K562 (cell line): ENCODE results near the gene CAMK2A. TPM values are rescaled to one million over a fixed set of nuclear protein-coding genes. Genes with fewer than 3 reads are reported as not detected.

ENCODE experiments used
- RBM15 ChIP-seq: fragments of 200-400 bp; formaldehyde crosslinking; IDR thresholded peaks from 2 replicates; pipeline ENCODE4 v1.6.1; 2018; ENCODE audit warnings: mild to moderate bottlenecking, low read length, moderate library complexity; ENCODE audit not compliant: insufficient read depth
- polyA plus RNA-seq, 8 experiments: library from polyadenylated mRNA; depleted of rRNA in 4 of 8; stranded (reverse) in 5 of 8; unstranded in 3 of 8; fragments of >200 nt; fragmentation: Nextera tagmentation in 2 of 8; fragmentation: Illumina TruSeq in 1 of 8; extraction: Ambion mirVana in 2 of 8; extraction: Trizol in 1 of 8; gene quantifications; 2 replicates each; pipeline versions ENCODE4 v1.2.1 to v1.2.3, GENCODE V29; 2011 to 2014; ENCODE audit warnings: inconsistent platforms in 1 of 8, missing spikeins in 1 of 8
- total RNA-seq, 7 experiments: library from RNA; depleted of rRNA in 6 of 7; stranded (reverse); fragments of >200 nt in 6 of 7; fragmentation: Illumina TruSeq in 2 of 7; extraction: Trizol in 2 of 7; gene quantifications; 2 replicates each; pipeline versions ENCODE4 v1.2.1 to v1.2.3, GENCODE V29; 2011 to 2021; ENCODE audit warnings: low replicate concordance in 1 of 7
- TF ChIP-seq, protein P1 (sequence below): fragments of 450-650 bp; IDR thresholded peaks from 2 replicates; pipeline ENCODE4 v1.6.1; 2016; ENCODE audit warnings: mild to moderate bottlenecking, moderate library complexity

CAMK2A gene
- total and polyA plus RNA-seq, 9 of the 15 experiments (the other 6 are each of a cell fraction or from before 2014, with no cell fraction given): 0.01 to 0.18 (median 0.04) TPM; not detected in 6

GRCh38 chr5:150190503-150190979 lies 99.0 kb downstream of the CAMK2A start (continued):
- TF ChIP-seq, protein P1, sequence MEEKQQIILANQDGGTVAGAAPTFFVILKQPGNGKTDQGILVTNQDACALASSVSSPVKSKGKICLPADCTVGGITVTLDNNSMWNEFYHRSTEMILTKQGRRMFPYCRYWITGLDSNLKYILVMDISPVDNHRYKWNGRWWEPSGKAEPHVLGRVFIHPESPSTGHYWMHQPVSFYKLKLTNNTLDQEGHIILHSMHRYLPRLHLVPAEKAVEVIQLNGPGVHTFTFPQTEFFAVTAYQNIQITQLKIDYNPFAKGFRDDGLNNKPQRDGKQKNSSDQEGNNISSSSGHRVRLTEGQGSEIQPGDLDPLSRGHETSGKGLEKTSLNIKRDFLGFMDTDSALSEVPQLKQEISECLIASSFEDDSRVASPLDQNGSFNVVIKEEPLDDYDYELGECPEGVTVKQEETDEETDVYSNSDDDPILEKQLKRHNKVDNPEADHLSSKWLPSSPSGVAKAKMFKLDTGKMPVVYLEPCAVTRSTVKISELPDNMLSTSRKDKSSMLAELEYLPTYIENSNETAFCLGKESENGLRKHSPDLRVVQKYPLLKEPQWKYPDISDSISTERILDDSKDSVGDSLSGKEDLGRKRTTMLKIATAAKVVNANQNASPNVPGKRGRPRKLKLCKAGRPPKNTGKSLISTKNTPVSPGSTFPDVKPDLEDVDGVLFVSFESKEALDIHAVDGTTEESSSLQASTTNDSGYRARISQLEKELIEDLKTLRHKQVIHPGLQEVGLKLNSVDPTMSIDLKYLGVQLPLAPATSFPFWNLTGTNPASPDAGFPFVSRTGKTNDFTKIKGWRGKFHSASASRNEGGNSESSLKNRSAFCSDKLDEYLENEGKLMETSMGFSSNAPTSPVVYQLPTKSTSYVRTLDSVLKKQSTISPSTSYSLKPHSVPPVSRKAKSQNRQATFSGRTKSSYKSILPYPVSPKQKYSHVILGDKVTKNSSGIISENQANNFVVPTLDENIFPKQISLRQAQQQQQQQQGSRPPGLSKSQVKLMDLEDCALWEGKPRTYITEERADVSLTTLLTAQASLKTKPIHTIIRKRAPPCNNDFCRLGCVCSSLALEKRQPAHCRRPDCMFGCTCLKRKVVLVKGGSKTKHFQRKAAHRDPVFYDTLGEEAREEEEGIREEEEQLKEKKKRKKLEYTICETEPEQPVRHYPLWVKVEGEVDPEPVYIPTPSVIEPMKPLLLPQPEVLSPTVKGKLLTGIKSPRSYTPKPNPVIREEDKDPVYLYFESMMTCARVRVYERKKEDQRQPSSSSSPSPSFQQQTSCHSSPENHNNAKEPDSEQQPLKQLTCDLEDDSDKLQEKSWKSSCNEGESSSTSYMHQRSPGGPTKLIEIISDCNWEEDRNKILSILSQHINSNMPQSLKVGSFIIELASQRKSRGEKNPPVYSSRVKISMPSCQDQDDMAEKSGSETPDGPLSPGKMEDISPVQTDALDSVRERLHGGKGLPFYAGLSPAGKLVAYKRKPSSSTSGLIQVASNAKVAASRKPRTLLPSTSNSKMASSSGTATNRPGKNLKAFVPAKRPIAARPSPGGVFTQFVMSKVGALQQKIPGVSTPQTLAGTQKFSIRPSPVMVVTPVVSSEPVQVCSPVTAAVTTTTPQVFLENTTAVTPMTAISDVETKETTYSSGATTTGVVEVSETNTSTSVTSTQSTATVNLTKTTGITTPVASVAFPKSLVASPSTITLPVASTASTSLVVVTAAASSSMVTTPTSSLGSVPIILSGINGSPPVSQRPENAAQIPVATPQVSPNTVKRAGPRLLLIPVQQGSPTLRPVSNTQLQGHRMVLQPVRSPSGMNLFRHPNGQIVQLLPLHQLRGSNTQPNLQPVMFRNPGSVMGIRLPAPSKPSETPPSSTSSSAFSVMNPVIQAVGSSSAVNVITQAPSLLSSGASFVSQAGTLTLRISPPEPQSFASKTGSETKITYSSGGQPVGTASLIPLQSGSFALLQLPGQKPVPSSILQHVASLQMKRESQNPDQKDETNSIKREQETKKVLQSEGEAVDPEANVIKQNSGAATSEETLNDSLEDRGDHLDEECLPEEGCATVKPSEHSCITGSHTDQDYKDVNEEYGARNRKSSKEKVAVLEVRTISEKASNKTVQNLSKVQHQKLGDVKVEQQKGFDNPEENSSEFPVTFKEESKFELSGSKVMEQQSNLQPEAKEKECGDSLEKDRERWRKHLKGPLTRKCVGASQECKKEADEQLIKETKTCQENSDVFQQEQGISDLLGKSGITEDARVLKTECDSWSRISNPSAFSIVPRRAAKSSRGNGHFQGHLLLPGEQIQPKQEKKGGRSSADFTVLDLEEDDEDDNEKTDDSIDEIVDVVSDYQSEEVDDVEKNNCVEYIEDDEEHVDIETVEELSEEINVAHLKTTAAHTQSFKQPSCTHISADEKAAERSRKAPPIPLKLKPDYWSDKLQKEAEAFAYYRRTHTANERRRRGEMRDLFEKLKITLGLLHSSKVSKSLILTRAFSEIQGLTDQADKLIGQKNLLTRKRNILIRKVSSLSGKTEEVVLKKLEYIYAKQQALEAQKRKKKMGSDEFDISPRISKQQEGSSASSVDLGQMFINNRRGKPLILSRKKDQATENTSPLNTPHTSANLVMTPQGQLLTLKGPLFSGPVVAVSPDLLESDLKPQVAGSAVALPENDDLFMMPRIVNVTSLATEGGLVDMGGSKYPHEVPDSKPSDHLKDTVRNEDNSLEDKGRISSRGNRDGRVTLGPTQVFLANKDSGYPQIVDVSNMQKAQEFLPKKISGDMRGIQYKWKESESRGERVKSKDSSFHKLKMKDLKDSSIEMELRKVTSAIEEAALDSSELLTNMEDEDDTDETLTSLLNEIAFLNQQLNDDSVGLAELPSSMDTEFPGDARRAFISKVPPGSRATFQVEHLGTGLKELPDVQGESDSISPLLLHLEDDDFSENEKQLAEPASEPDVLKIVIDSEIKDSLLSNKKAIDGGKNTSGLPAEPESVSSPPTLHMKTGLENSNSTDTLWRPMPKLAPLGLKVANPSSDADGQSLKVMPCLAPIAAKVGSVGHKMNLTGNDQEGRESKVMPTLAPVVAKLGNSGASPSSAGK: no peak
- no peak for TF ChIP-seq RBM15
